Activated CD4-positive, alpha-beta T cell treated with anti-CD3 and anti-CD28 coated beads, Interleukin-2, amount 50 U/mL, for 24 hours (primary cell): Measurements from ENCODE around the gene SLC35A1.

Experiments used
- DNase-seq, 2 donors: peaks; one replicate each; pipeline ENCODE4 v3.0.0-alpha.2; 2020; ENCODE audit warnings: low read depth in 1 of 2, low spot score in 1 of 2

SLC35A1 gene

GRCh38 chr6:87522686-87523085, 49.9 kb downstream of the SLC35A1 start:
- no peak for DNase-seq

- DNase-seq: no peak
Observed at GRCh38 chr6:87529221-87529620, 56.4 kb downstream of the SLC35A1 start.

GRCh38 chr6:87534377-87535047, 61.7 kb downstream of the SLC35A1 start:
- DNase-seq: no peak

- DNase-seq: no peak
Observed at GRCh38 chr6:87538510-87539260, 65.9 kb downstream of the SLC35A1 start.

- no peak for DNase-seq
Observed at GRCh38 chr6:87539554-87539953, 66.8 kb downstream of the SLC35A1 start.

GRCh38 chr6:87540539-87540938, 67.8 kb downstream of the SLC35A1 start:
- no peak for DNase-seq

GRCh38 chr6:87541041-87541440, 68.3 kb downstream of the SLC35A1 start:
- no peak for DNase-seq

- DNase-seq: no peak
Observed at GRCh38 chr6:87541744-87542143, 69.0 kb downstream of the SLC35A1 start.

- DNase-seq: no peak
Observed at GRCh38 chr6:87543696-87544473, 71.1 kb downstream of the SLC35A1 start.

- DNase-seq: no peak
Observed at GRCh38 chr6:87544474-87544735, 71.6 kb downstream of the SLC35A1 start.

GRCh38 chr6:87551799-87552198, 79.0 kb downstream of the SLC35A1 start:
- no peak for DNase-seq

- DNase-seq: no peak
Observed at GRCh38 chr6:87553159-87553765, 80.5 kb downstream of the SLC35A1 start.

GRCh38 chr6:87555506-87555905, 82.7 kb downstream of the SLC35A1 start:
- no peak for DNase-seq

GRCh38 chr6:87558446-87558845, 85.7 kb downstream of the SLC35A1 start:
- DNase-seq: no peak

GRCh38 chr6:87561017-87561416, 88.2 kb downstream of the SLC35A1 start:
- no peak for DNase-seq
